GM13976 (cell line): Measurements from ENCODE around the gene BAZ1A.

Experiments used
- DNase-seq: peaks from one replicate; pipeline ENCODE4 v3.0.0; 2012; ENCODE audit warnings: low spot score
- in situ Hi-C: fragments of 300-500 bp; cut with MboI; formaldehyde crosslinking; loops from one replicate; pipeline ENCODE4 v1.12.0; 2022; ENCODE audit warnings: low sequenced_read_pairs, mixed read lengths, inconsistent platforms; ENCODE audit not compliant: unreplicated experiment
- TF ChIP-seq, protein P1 (sequence below): IDR thresholded peaks from 2 replicates; pipeline ENCODE4 v1.5.1; 2012; ENCODE audit warnings: borderline replicate concordance, mild to moderate bottlenecking; ENCODE audit not compliant: insufficient read depth; ENCODE audit errors: extremely low read depth, missing control alignments, control extremely low read depth

The BAZ1A gene

DNA sequence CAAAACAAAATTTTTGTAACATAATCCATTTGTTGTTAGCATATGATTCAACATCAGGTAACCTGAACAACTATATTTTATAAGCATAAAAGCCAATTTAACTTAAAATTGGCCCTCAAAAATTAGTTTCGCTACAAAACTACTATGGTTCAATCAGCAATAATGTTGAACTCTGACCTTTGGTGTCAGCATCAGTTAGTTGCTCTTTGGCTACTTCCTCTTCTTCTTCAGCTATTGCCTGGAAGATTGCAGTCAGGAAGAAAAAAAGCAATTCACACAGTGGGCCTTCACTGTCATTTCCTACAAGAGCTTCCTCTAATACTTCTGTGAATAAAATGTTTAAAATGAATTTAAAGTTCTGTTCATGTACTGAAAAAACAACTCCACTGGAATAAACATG lies 82.6 kb downstream of the BAZ1A start:
- in situ Hi-C loops: no loop called here
- TF ChIP-seq, protein P1, sequence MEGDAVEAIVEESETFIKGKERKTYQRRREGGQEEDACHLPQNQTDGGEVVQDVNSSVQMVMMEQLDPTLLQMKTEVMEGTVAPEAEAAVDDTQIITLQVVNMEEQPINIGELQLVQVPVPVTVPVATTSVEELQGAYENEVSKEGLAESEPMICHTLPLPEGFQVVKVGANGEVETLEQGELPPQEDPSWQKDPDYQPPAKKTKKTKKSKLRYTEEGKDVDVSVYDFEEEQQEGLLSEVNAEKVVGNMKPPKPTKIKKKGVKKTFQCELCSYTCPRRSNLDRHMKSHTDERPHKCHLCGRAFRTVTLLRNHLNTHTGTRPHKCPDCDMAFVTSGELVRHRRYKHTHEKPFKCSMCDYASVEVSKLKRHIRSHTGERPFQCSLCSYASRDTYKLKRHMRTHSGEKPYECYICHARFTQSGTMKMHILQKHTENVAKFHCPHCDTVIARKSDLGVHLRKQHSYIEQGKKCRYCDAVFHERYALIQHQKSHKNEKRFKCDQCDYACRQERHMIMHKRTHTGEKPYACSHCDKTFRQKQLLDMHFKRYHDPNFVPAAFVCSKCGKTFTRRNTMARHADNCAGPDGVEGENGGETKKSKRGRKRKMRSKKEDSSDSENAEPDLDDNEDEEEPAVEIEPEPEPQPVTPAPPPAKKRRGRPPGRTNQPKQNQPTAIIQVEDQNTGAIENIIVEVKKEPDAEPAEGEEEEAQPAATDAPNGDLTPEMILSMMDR: no peak
- DNase-seq: no peak

DNA sequence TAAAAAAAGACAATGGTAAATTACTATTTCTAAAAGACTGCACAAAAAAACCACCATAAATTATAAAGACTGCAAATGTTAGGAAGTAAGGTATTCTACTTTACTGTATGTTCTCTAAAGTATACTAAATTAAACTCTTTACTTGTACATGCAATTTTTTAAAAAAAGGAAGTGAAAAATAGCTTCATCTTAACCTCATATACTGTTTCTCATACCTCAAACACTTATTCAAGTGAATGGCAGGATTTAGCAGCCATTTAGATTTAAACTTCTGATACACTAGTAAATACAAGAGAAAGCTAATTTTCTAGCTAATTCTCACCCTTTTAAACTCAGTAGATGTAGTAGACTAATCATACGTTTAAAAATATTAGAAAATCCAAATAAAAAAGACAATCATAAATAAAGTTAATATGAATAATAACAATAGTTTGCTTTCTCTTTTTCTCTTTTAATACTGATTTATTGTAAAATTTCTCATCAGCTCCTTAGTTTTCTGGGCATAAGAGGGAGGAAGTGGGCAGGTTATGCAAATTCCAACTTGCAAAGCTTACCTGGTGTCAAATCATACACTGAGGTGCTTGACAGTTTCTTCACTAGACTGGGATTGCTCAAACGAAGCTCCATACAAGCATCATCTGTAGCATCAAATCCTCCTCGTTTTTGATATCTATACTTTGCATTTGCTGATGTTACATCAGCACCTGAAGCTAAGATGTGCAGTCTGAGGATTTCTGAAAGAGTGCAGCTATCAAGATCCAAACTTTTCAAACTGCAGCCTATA lies 89.7 kb downstream of the BAZ1A start:
- in situ Hi-C loops: no loop called here
- TF ChIP-seq, protein P1: no peak
- peak; percentile 63 for DNase-seq

DNA sequence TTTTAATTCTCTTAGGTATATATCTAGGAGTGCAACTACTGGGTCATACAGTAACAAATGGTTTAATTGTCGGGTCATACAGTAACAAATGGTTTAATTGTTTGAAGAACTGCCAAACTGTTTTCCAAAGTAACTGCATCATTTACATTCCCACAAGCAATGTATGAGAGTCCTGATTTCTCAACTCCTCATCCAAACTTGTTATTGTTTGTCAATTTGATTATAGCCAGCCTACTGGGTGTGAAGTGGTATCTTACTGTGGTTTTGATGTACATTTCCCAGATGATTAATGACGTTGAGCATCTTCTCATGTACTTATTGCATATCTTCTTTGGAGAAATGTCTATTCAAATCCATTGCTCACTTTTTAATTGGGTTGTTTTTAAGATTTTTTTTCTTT lies 93.1 kb downstream of the BAZ1A start:
- in situ Hi-C loops: no loop called here
- no peak for DNase-seq
- TF ChIP-seq, protein P1: no peak

- DNase-seq: no peak
- in situ Hi-C loops: no loop called here
- TF ChIP-seq, protein P1: no peak
These were observed 93.9 kb downstream of the BAZ1A start for GRCh38 chr14:34781242-34781641.

- DNase-seq: no peak
- TF ChIP-seq, protein P1: no peak
- in situ Hi-C loops: no loop called here
These were observed 94.5 kb downstream of the BAZ1A start for GRCh38 chr14:34780646-34781045.

GRCh38 chr14:34778744-34779143 lies 96.4 kb downstream of the BAZ1A start:
- TF ChIP-seq, protein P1: no peak
- in situ Hi-C loops: no loop called here
- no peak for DNase-seq
